ENCODE results near the gene AFAP1L1. TPM values are rescaled to one million over a fixed set of nuclear protein-coding genes. Genes with fewer than 3 reads are reported as not detected.

The AFAP1L1 gene
- total RNA-seq, 2 donors from 2014 or later, result 0.58 to 0.79 TPM

DNA sequence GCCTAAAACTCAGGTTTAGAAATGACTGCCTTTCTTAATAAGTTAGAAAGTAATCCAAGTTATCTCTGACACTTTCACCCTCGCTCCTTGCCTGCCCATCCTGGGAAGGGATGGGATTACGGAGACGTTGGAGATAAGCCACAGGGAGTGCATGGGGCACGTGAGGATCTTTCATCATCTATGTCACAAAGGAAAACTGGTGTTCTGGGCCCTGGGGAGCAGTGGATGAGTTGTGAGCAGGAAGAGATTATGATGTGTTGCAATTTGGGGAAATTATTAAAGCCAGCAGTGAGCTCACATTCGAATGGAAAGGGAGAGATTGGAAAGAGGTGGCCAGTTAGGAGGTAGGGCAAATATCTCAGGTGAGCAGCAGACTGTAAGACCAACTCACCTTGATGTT, 12.8 kb downstream of the AFAP1L1 start:
- Mint-ChIP-seq H3K27ac (no peak overlapping the region), H3K4me1 (peaks cover 6% of the 10 kb centered on the region), H3K27me3 (ENCODE audit: insufficient read depth) (peaks cover 86% of the 10 kb centered on the region), H3K9me3 (no peaks in the 10 kb centered on the region), H3K36me3 (ENCODE audit: low read depth) (no peaks in the 10 kb centered on the region), H3K4me3 (no peak overlapping the region)
- Histone ChIP-seq H3K4me3 (ENCODE audit: low read length) (no peak overlapping the region), H3K27me3 (ENCODE audit: control insufficient read depth, insufficient read depth, low read length, poor library complexity, severe bottlenecking) (peaks cover 94% of the 10 kb centered on the region), H3K4me1 (ENCODE audit: control insufficient read depth, insufficient read depth, low read length) (peaks cover 3% of the 10 kb centered on the region), H3K36me3 (ENCODE audit: control insufficient read depth, insufficient read depth, low read length) (no peaks in the 10 kb centered on the region), H3K27ac (ENCODE audit: low read depth, low read length) (no peak overlapping the region), H3K9ac (ENCODE audit: extremely low read depth, low read length, poor library complexity, severe bottlenecking) (no peak overlapping the region), H3K9me3 (ENCODE audit: control insufficient read depth, low read length) (no peaks in the 10 kb centered on the region)
- DNase-seq, result peak; percentile 67
- 41 to 51% methylated on average over 3 to 5 of the region's 5 CpGs for WGBS, 2 experiments (ENCODE audit: insufficient coverage in 1 of 2, insufficient read length in 1 of 2)
- TF ChIP-seq, protein P1, sequence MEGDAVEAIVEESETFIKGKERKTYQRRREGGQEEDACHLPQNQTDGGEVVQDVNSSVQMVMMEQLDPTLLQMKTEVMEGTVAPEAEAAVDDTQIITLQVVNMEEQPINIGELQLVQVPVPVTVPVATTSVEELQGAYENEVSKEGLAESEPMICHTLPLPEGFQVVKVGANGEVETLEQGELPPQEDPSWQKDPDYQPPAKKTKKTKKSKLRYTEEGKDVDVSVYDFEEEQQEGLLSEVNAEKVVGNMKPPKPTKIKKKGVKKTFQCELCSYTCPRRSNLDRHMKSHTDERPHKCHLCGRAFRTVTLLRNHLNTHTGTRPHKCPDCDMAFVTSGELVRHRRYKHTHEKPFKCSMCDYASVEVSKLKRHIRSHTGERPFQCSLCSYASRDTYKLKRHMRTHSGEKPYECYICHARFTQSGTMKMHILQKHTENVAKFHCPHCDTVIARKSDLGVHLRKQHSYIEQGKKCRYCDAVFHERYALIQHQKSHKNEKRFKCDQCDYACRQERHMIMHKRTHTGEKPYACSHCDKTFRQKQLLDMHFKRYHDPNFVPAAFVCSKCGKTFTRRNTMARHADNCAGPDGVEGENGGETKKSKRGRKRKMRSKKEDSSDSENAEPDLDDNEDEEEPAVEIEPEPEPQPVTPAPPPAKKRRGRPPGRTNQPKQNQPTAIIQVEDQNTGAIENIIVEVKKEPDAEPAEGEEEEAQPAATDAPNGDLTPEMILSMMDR (conservative IDR thresholded peaks at IDR 0.05), result no peak

DNA sequence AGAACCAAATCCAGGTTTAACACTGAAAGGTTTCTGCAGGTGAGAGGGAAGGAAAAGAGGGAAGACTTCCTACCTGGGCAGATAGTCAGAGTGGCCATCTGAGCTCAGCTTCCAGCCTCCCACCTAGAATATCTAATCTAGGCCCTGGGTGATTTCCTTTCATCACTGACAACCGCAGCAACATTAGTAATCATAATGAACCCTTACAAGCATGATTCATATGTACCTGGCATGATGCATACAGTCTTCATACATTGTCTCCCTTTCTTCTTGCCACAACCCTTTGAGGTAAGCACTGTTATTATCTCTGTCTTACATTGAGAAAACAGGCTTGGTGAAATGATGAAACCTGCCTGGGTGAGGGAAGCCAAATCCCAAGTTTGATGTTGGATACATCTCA, 13.5 kb downstream of the AFAP1L1 start:
- H3K27me3 ChIP-seq (ENCODE audit: control insufficient read depth, insufficient read depth, low read length, poor library complexity, severe bottlenecking), result peaks cover 90% of the 10 kb centered on the region
- peaks cover 83% of the 10 kb centered on the region for H3K27me3 Mint-ChIP-seq (ENCODE audit: insufficient read depth)
- no peak overlapping the region for H3K27ac Mint-ChIP-seq
- TF ChIP-seq, protein P1 (conservative IDR thresholded peaks at IDR 0.05), result no peak
- H3K9me3 ChIP-seq (ENCODE audit: control insufficient read depth, low read length), result no peaks in the 10 kb centered on the region
- no peak overlapping the region for H3K27ac ChIP-seq (ENCODE audit: low read depth, low read length)
- no peak overlapping the region for H3K9ac ChIP-seq (ENCODE audit: extremely low read depth, low read length, poor library complexity, severe bottlenecking)
- H3K4me3 Mint-ChIP-seq, result no peak overlapping the region
- H3K4me1 Mint-ChIP-seq, result peaks cover 6% of the 10 kb centered on the region
- H3K4me3 ChIP-seq (ENCODE audit: low read length), result no peak overlapping the region
- H3K36me3 ChIP-seq (ENCODE audit: control insufficient read depth, insufficient read depth, low read length), result no peaks in the 10 kb centered on the region
- no peaks in the 10 kb centered on the region for H3K9me3 Mint-ChIP-seq
- peaks cover 2% of the 10 kb centered on the region for H3K4me1 ChIP-seq (ENCODE audit: control insufficient read depth, insufficient read depth, low read length)
- no peak for DNase-seq
- 71 to 86% methylated on average over 1 of the region's 1 CpG for WGBS, 2 experiments (ENCODE audit: insufficient coverage in 1 of 2, insufficient read length in 1 of 2)
- no peaks in the 10 kb centered on the region for H3K36me3 Mint-ChIP-seq (ENCODE audit: low read depth)

DNA sequence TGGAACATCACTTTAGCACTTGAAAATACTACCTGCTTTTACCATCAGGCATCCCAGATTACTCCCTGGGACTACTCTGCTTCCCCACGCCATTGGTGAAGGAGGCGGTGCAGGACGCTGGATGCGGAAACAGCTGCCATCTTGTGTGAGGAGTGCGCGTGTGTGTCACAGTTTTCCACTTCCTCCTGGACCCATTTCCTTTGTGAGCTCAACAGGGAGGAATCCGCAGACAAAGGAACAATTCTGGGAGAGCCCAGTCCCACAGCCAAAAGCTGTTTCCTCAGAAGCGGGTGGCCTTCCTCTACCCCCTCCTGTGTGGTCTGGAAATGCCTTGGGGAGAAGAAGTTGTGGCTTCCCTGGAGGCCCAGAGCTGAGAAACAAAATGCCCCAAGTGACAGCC, 16.8 kb downstream of the AFAP1L1 start:
- H3K9me3 Mint-ChIP-seq, result no peaks in the 10 kb centered on the region
- Histone ChIP-seq H3K36me3 (ENCODE audit: control insufficient read depth, insufficient read depth, low read length) (no peaks in the 10 kb centered on the region), H3K9ac (ENCODE audit: extremely low read depth, low read length, poor library complexity, severe bottlenecking) (no peak overlapping the region), H3K4me3 (ENCODE audit: low read length) (no peak overlapping the region), H3K4me1 (ENCODE audit: control insufficient read depth, insufficient read depth, low read length) (no peaks in the 10 kb centered on the region), H3K9me3 (ENCODE audit: control insufficient read depth, low read length) (no peaks in the 10 kb centered on the region), H3K27me3 (ENCODE audit: control insufficient read depth, insufficient read depth, low read length, poor library complexity, severe bottlenecking) (peaks cover 67% of the 10 kb centered on the region), H3K27ac (ENCODE audit: low read depth, low read length) (no peak overlapping the region)
- 98 to 99% methylated on average over 8 of the region's 8 CpGs for WGBS, 2 experiments (ENCODE audit: insufficient coverage in 1 of 2, insufficient read length in 1 of 2)
- TF ChIP-seq, protein P1 (conservative IDR thresholded peaks at IDR 0.05), result no peak
- H3K4me3 Mint-ChIP-seq, result no peak overlapping the region
- DNase-seq, result no peak
- no peaks in the 10 kb centered on the region for H3K36me3 Mint-ChIP-seq (ENCODE audit: low read depth)
- no peak overlapping the region for H3K27ac Mint-ChIP-seq
- H3K4me1 Mint-ChIP-seq, result peaks cover 11% of the 10 kb centered on the region
- peaks cover 67% of the 10 kb centered on the region for H3K27me3 Mint-ChIP-seq (ENCODE audit: insufficient read depth)

Measured in endodermal cell (in vitro differentiated cells).